CD4-positive, alpha-beta T cell (primary cell): ENCODE data around the gene ELK4. TPM values are rescaled to one million over a fixed set of nuclear protein-coding genes. Genes with fewer than 3 reads are reported as not detected.

Experiments
- ATAC-seq: fragments of 200-7000 bp; cut with Tn5 transposase; one replicate; pipeline ENCODE4 v1.10.0; 2022; ENCODE audit warnings: mild to moderate bottlenecking; ENCODE audit not compliant: poor library complexity
- CTCF ChIA-PET: fragments of 350-600 bp; sonication (Branson Sonifier 250); formaldehyde crosslinking; loops from one replicate; lab custom pipeline; 2021; ENCODE audit warnings: antibody characterized with exemption, inconsistent platforms; lab: Charles Lee
- POLR2A ChIA-PET: fragments of 350-600 bp; sonication (Branson Sonifier 250); formaldehyde crosslinking; loops from one replicate; lab custom pipeline; 2021; ENCODE audit warnings: antibody characterized with exemption, inconsistent platforms; lab: Charles Lee
- DNase-seq, 14 experiments: peaks; one replicate each; pipeline ENCODE4 v3.0.0-alpha.2; 2013 to 2020; ENCODE audit warnings: mixed read lengths in 2 of 14
- H3K27ac ChIP-seq, 2 donors: one replicate each; pipeline versions ENCODE4 v1.5.1 to v1.7.0; 2013; ENCODE audit warnings: low read length in 2 of 2, low read depth in 1 of 2, mild to moderate bottlenecking in 1 of 2
- H3K27me3 ChIP-seq, 2 experiments: 1 replicate in 1 of 2; 2 replicates in 1 of 2; pipeline versions ENCODE4 v1.6.1 to v1.7.0; 2013; ENCODE audit warnings: low read length in 2 of 2, control low read depth in 1 of 2, mild to moderate bottlenecking in 1 of 2, moderate library complexity in 1 of 2; ENCODE audit not compliant: insufficient read depth in 2 of 2, control insufficient read depth in 1 of 2
- H3K36me3 ChIP-seq: one replicate; pipeline ENCODE4 v1.6.1; 2013; ENCODE audit warnings: low read length, control low read depth; ENCODE audit not compliant: insufficient read depth
- H3K4me1 ChIP-seq: one replicate; pipeline ENCODE4 v1.6.1; 2013; ENCODE audit warnings: low read length, control low read depth; ENCODE audit not compliant: insufficient read depth
- H3K4me3 ChIP-seq: one replicate; pipeline ENCODE4 v1.5.1; 2013; ENCODE audit warnings: mild to moderate bottlenecking, low read length, moderate library complexity
- H3K9me3 ChIP-seq, 2 experiments: 1 replicate in 1 of 2; 2 replicates in 1 of 2; pipeline versions ENCODE4 v1.6.1 to v1.7.0; 2013; ENCODE audit warnings: low read length in 2 of 2, mild to moderate bottlenecking in 2 of 2, control low read depth in 1 of 2, moderate library complexity in 1 of 2; ENCODE audit not compliant: control insufficient read depth in 1 of 2, insufficient read depth in 1 of 2
- H3K27ac Mint-ChIP-seq: one replicate; pipeline ENCODE4 v1.8.0; 2020; ENCODE audit warnings: mixed read lengths
- H3K27me3 Mint-ChIP-seq: one replicate; pipeline ENCODE4 v1.8.0; 2021; ENCODE audit warnings: mixed read lengths
- H3K36me3 Mint-ChIP-seq: one replicate; pipeline ENCODE4 v1.8.0; 2021; ENCODE audit warnings: low read depth, mixed read lengths
- H3K4me1 Mint-ChIP-seq: one replicate; pipeline ENCODE4 v1.8.0; 2021; ENCODE audit warnings: low read depth, mixed read lengths
- H3K4me3 Mint-ChIP-seq: one replicate; pipeline ENCODE4 v1.8.0; 2020; ENCODE audit warnings: mild to moderate bottlenecking, mixed read lengths
- H3K9me3 Mint-ChIP-seq: one replicate; pipeline ENCODE4 v1.8.0; 2020; ENCODE audit warnings: mixed read lengths
- intact Hi-C, 2 experiments: fragments of 100-400 bp; cut with DNase I in 1 of 2; cut with micrococcal nuclease in 1 of 2; formaldehyde crosslinking; loops; one replicate each; pipeline versions ENCODE4 v1.15.1 to v1.9.0; 2023 to 2025; cut with DNase I, micrococcal nuclease
- total RNA-seq, 174 experiments: library from RNA in 2 of 174; stranded (reverse) in 2 of 174; gene quantifications; one replicate each; pipeline ENCODE4 v1.2.3 and lab custom pipeline; 2021 to 2026
- TF ChIP-seq, protein P1 (sequence below): fragments of 200-600 bp; IDR thresholded peaks from one replicate; pipeline ENCODE4 v1.8.0; 2022; ENCODE audit warnings: antibody characterized with exemption, mild to moderate bottlenecking

The ELK4 gene
- total RNA-seq, 2 experiments from 2014 or later: 145 to 154 TPM

GRCh38 chr1:205593532-205593931 lies 38.3 kb downstream of the ELK4 start:
- DNase-seq: peak in 3 of 14 experiments; percentile 58 to 63 (median 60)
- peaks cover 53% of the 10 kb centered on the region for H3K4me1 Mint-ChIP-seq
- peaks cover 24% of the 10 kb centered on the region for H3K36me3 Mint-ChIP-seq
- intact Hi-C loops: loop anchor here (2.0 to 10.0 kb wide), 6 partner anchors 17 to 381 kb away; no protein-coding TSS in a partner anchor
- CTCF ChIA-PET: interaction anchor here (1.1 to 8.8 kb wide), 6 partner anchors 29 to 787 kb away, joined by 3 to 194 read pairs (median 8); partner anchors contain the start of gene ELK4
- Histone ChIP-seq H3K4me1 (peaks cover 31% of the 10 kb centered on the region), H3K27me3 (no peaks in the 10 kb centered on the region), H3K4me3 (peak overlapping the region; percentile 50), H3K9me3 (no peaks in the 10 kb centered on the region), H3K27ac (peak overlapping the region; percentile 29 to 77), H3K36me3 (peaks cover 8% of the 10 kb centered on the region)
- peak overlapping the region; percentile 99 for H3K27ac Mint-ChIP-seq
- peak overlapping the region; percentile 91 for H3K4me3 Mint-ChIP-seq
- POLR2A ChIA-PET: interaction anchor here (0.6 to 8.5 kb wide), 12 partner anchors 16 to 384 kb away, joined by 3 to 360 read pairs (median 4); partner anchors contain the start of genes ELK4, NUCKS1, PM20D1 and RAB29
- peak; percentile 55 for ATAC-seq
- H3K27me3 Mint-ChIP-seq: no peaks in the 10 kb centered on the region
- TF ChIP-seq, protein P1, sequence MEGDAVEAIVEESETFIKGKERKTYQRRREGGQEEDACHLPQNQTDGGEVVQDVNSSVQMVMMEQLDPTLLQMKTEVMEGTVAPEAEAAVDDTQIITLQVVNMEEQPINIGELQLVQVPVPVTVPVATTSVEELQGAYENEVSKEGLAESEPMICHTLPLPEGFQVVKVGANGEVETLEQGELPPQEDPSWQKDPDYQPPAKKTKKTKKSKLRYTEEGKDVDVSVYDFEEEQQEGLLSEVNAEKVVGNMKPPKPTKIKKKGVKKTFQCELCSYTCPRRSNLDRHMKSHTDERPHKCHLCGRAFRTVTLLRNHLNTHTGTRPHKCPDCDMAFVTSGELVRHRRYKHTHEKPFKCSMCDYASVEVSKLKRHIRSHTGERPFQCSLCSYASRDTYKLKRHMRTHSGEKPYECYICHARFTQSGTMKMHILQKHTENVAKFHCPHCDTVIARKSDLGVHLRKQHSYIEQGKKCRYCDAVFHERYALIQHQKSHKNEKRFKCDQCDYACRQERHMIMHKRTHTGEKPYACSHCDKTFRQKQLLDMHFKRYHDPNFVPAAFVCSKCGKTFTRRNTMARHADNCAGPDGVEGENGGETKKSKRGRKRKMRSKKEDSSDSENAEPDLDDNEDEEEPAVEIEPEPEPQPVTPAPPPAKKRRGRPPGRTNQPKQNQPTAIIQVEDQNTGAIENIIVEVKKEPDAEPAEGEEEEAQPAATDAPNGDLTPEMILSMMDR: no peak
- no peaks in the 10 kb centered on the region for H3K9me3 Mint-ChIP-seq

DNA sequence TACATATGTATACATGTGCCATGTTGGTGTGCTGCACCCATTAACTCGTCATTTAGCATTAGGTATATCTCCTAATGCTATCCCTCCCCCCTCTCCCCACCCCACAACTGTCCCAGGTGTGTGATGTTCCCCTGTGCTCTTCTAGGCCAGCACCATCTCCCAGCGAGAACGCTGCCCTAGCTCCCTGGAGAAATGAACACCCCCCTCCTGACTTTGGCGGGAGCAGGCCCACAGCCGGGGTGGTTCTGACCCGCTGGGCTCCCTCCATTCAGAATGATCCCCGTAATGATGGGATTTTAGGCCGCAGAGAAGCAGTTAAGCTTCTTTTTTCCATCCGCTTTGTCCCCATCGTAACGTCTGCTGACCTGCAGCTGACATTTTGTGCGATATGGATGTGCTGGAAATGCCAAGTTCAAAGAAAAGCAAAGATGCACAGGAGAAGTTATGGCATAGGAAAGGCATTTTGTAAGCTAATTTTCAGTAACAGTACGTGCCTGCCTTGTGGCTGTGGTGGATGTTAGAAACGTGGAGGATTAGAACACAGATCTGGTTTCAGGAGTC lies 39.3 kb downstream of the ELK4 start:
- Mint-ChIP-seq H3K4me1 (peaks cover 53% of the 10 kb centered on the region), H3K9me3 (no peaks in the 10 kb centered on the region), H3K27ac (peak overlapping the region; percentile 99), H3K27me3 (no peaks in the 10 kb centered on the region), H3K36me3 (peaks cover 15% of the 10 kb centered on the region), H3K4me3 (peak overlapping the region; percentile 91)
- Histone ChIP-seq H3K4me3 (peak overlapping the region; percentile 50), H3K27ac (peak overlapping the region; percentile 29 to 77), H3K27me3 (no peaks in the 10 kb centered on the region), H3K9me3 (no peaks in the 10 kb centered on the region), H3K4me1 (peaks cover 31% of the 10 kb centered on the region), H3K36me3 (peaks cover 1% of the 10 kb centered on the region)
- ATAC-seq: no peak
- peak in 2 of 14 experiments; percentile 31 for DNase-seq
- POLR2A ChIA-PET: interaction anchor here (0.5 to 8.5 kb wide), 18 partner anchors 8 to 472 kb away, joined by 3 to 360 read pairs (median 6); partner anchors contain the start of genes ELK4, NUCKS1, PM20D1 and RAB29
- CTCF ChIA-PET: interaction anchor here (0.5 to 8.8 kb wide), 40 partner anchors 8 to 878 kb away, joined by 3 to 194 read pairs (median 4); partner anchors contain the start of genes ELK4, IKBKE, RAB29 and SLC45A3
- TF ChIP-seq, protein P1: no peak
- intact Hi-C loops: loop anchor here (1.0 to 10.0 kb wide), 8 partner anchors 18 to 382 kb away; partner anchors contain the start of gene ELK4 (in 1 of the 2)

DNA sequence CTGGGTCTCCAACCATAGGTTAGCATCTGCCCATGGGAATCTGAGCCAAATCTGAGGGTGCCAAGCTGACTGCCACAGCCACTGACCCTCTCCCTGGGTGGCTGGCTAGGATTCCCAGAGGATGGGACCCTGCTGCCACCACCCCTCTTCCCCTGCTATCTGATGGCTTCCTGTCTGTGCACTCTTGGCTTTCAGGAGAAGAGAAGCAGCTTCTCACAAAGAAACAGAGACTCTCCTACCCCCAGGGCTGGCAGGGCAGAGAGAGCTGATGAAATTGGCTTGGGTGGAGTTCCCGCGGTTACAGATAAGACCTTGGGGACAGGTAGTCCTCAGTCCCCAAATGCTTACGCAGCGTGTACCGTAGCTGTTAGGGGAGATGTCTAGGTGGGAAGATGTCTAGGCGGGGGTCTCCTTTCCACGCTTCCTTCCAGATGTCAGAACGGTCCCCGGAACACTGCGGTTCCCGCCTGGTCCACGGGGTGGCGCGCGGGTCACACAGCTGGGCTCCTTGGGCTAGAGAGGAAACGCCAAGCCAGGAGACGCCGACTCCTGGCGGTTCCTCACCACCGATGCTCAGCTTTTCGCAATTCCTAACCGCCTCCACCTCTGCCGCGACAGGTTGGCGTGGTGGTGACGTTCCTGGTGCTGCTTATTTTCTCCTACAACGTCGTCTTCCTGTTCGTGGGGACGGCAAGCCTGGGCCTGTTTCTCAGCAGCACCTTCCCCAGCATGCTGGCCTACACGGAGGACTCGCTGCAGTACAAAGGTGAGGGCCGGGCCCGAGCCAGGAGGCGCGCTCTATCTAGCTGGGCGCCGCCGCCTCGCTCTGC lies 40.1 kb downstream of the ELK4 start:
- Mint-ChIP-seq H3K4me1 (peaks cover 50% of the 10 kb centered on the region), H3K36me3 (peaks cover 14% of the 10 kb centered on the region), H3K9me3 (no peaks in the 10 kb centered on the region), H3K27ac (peak overlapping the region; percentile 99), H3K4me3 (peak overlapping the region; percentile 90), H3K27me3 (no peaks in the 10 kb centered on the region)
- Histone ChIP-seq H3K36me3 (no peaks in the 10 kb centered on the region), H3K27ac (peak overlapping the region; percentile 23 to 45), H3K9me3 (no peaks in the 10 kb centered on the region), H3K4me3 (peak overlapping the region; percentile 50), H3K4me1 (peaks cover 31% of the 10 kb centered on the region), H3K27me3 (no peaks in the 10 kb centered on the region)
- TF ChIP-seq, protein P1: peak; percentile 96
- ATAC-seq (peak; percentile 85), DNase-seq (peak; percentile 81 to 94 (median 88))
- intact Hi-C loops: loop anchor here (1.0 to 10.0 kb wide), 9 partner anchors 19 to 383 kb away; partner anchors contain the start of gene ELK4 (in 2 of the 2)
- ChIA-PET POLR2A (interaction anchor here (0.5 to 8.5 kb wide), 21 partner anchors 9 to 471 kb away, joined by 3 to 360 read pairs (median 5); partner anchors contain the start of genes ELK4, NUAK2, NUCKS1 and PM20D1), CTCF (interaction anchor here (0.5 to 8.8 kb wide), 41 partner anchors 9 to 878 kb away, joined by 3 to 194 read pairs (median 5); partner anchors contain the start of genes ELK4, IKBKE, RAB29 and SLC45A3)
